Duodenal mucosa (tissue), 2 donors: ENCODE results near the gene GRB10.

Experiments used
- H3K27ac ChIP-seq: one replicate; pipeline ENCODE4 v1.7.0; 2013; ENCODE audit warnings: low read depth, low read length
- H3K27me3 ChIP-seq, 2 donors: one replicate each; pipeline ENCODE4 v1.7.0; 2013; ENCODE audit warnings: low read length in 2 of 2, control low read depth in 1 of 2; ENCODE audit not compliant: insufficient read depth in 2 of 2, control insufficient read depth in 1 of 2
- H3K36me3 ChIP-seq, 2 donors: one replicate each; pipeline ENCODE4 v1.7.0; 2013; ENCODE audit warnings: low read length in 2 of 2, control low read depth in 1 of 2; ENCODE audit not compliant: insufficient read depth in 2 of 2, control insufficient read depth in 1 of 2
- H3K4me1 ChIP-seq, 2 donors: one replicate each; pipeline ENCODE4 v1.7.0; 2013; ENCODE audit warnings: low read length in 2 of 2, control low read depth in 1 of 2; ENCODE audit not compliant: insufficient read depth in 2 of 2, control insufficient read depth in 1 of 2
- H3K4me3 ChIP-seq, 2 donors: one replicate each; pipeline ENCODE4 v1.7.0; 2013; ENCODE audit warnings: low read length in 2 of 2, low read depth in 1 of 2
- H3K9ac ChIP-seq, 2 donors: one replicate each; pipeline ENCODE4 v1.7.0; 2013; ENCODE audit warnings: low read length in 2 of 2, low read depth in 1 of 2
- H3K9me3 ChIP-seq, 2 donors: one replicate each; pipeline ENCODE4 v1.7.0; 2013; ENCODE audit warnings: low read length in 2 of 2, control low read depth in 1 of 2; ENCODE audit not compliant: control insufficient read depth in 1 of 2

GRB10 gene

GRCh38 chr7:50565977-50566376 is 216.7 kb downstream of the GRB10 start:
- H3K27me3 ChIP-seq = no peaks in the 10 kb centered on the region
- no peak overlapping the region for H3K27ac ChIP-seq
- peaks cover 20 to 37% of the 10 kb centered on the region in 2 donors for H3K4me1 ChIP-seq
- peak overlapping the region; percentile 82 to 93 for H3K4me3 ChIP-seq
- no peaks in the 10 kb centered on the region for H3K36me3 ChIP-seq
- peak overlapping the region in 1 of 2 donors; percentile 39 for H3K9ac ChIP-seq
- no peaks in the 10 kb centered on the region for H3K9me3 ChIP-seq

DNA sequence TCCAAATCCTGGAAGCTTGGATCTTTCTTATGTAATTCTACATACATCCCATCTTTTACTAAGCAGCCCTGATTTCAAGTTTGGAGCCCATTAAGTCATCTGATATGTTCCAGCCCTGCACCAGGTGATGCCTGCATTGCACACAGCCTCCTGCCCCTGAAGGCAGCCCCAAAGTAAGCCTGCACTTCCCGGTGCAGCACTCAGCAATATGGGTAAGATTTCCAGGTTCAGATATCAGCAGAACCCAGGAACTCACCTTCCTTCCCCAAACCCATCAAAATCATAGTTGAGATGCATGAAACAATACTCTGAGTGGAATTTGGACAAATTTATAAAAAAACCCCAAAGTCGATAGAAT is 217.2 kb downstream of the GRB10 start:
- H3K9ac ChIP-seq = peak overlapping the region in 1 of 2 donors; percentile 39
- no peaks in the 10 kb centered on the region for H3K36me3 ChIP-seq
- H3K27ac ChIP-seq = no peak overlapping the region
- peaks cover 21 to 42% of the 10 kb centered on the region in 2 donors for H3K4me1 ChIP-seq
- no peaks in the 10 kb centered on the region for H3K27me3 ChIP-seq
- peak overlapping the region; percentile 82 to 93 for H3K4me3 ChIP-seq
- H3K9me3 ChIP-seq = no peaks in the 10 kb centered on the region

GRCh38 chr7:50564640-50565558 is 217.8 kb downstream of the GRB10 start, which contains the start of gene DDC:
DDC (minus strand) TSS chr7:50565405; CDS start chr7:50544085, 21,320 bp downstream.
- Histone ChIP-seq H3K27me3 (no peaks in the 10 kb centered on the region), H3K4me3 (peak within 1 kb of the TSS; percentile 82 to 93), H3K27ac (no peak within 1 kb of the TSS), H3K9me3 (no peaks in the 10 kb centered on the region), H3K36me3 (no peaks in the 10 kb centered on the region), H3K4me1 (peaks cover 21 to 47% of the 10 kb centered on the region in 2 donors), H3K9ac (peak within 1 kb of the TSS; percentile 48 to 70)

DNA sequence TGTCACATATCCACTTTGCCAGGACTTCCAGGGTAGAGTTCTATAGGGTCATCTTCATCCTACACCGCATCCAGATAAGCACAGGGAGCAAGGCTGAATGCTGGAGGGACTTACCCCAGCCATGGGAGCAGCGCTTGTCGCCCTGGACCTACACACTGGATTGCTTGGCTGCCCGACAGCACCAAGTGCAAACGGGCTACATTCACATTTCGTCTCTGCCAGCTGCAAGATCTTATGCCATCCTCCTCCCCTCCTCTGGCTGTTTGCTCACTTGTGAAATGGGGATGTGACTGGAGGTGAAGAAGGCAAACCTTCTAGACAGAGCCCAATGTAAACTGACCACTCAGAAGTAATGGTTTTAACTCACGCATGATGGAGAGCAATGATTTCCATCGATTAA is 218.5 kb downstream of the GRB10 start:
- Histone ChIP-seq H3K27me3 (no peaks in the 10 kb centered on the region), H3K36me3 (no peaks in the 10 kb centered on the region), H3K4me1 (peaks cover 22 to 54% of the 10 kb centered on the region in 2 donors), H3K27ac (no peak overlapping the region), H3K9ac (peak overlapping the region; percentile 48 to 70), H3K4me3 (peak overlapping the region; percentile 82 to 93), H3K9me3 (no peaks in the 10 kb centered on the region)

DNA sequence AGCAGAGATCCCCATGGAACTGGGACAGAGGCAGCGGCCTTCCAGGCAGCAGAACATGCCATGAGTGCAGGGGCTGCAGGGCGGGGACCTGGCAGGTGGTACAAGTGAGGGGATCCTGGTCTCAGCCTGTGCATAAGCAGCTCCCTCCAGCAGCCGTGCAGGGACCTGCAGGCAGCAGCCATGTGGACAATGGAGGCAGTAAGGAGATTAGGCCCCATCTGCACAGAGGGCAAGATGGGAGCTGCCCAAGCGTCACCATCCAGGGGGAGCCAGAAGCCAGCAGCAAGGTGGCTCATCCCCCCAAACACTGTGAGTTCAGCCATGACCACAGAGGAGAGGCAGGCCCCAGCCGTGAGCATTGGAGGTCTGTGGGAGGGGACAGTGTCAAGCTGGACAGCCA is 220.6 kb downstream of the GRB10 start:
- Histone ChIP-seq H3K27ac (no peak overlapping the region), H3K9me3 (no peaks in the 10 kb centered on the region), H3K9ac (no peak overlapping the region), H3K4me1 (peaks cover 42 to 72% of the 10 kb centered on the region in 2 donors), H3K4me3 (peak overlapping the region; percentile 30 to 52), H3K27me3 (no peaks in the 10 kb centered on the region), H3K36me3 (no peaks in the 10 kb centered on the region)

DNA sequence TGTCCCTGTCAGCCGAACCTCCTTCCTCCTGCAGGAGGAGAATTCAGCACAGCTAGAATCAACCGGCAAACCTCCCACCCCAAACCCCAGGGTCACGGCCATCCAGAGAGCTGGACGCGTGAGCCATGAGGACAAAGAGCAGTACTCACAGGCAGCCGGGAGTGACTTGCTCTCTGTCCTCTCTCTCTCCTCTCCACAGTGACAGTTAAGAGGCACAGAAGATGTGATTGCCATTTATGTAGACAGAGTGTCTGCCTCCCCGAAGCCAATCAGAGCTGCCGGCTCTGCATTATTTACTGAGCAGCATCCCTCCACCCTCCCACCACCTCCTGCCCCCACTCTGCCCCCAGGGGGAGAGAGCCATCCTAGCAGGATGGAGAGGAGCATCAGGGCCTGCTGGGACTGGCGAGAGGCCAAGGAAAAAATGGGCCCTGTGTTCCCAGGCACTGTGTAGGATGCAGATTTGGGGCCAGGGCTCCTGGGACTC is 221.8 kb downstream of the GRB10 start:
- H3K27ac ChIP-seq = no peak overlapping the region

DNA sequence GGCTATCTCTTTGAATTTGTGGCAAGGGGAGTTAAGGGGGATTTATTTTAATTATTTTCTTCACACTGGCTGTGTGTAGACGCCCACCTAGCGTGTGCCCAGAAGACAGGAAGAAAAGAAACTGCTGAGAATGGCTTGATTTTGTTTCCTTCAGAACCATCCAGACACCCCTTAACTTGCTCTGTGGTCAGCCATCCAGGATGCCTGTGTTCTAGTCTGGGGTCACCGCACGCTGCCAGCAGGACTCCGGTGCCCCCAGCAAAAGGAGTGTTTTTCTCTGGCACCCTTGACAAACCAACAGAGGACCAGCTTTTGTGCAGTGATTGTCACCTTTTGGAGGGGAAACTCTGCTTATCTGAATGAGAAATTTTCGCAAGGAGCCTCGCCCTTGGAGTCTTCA is 222.8 kb downstream of the GRB10 start:
- H3K27ac ChIP-seq = no peak overlapping the region
- no peak overlapping the region for H3K4me3 ChIP-seq
- H3K27me3 ChIP-seq = no peaks in the 10 kb centered on the region
- H3K9ac ChIP-seq = no peak overlapping the region
- H3K4me1 ChIP-seq = peaks cover 53 to 79% of the 10 kb centered on the region in 2 donors
- H3K9me3 ChIP-seq = no peaks in the 10 kb centered on the region
- H3K36me3 ChIP-seq = no peaks in the 10 kb centered on the region

More for the DNA sequence above, 221.8 kb downstream of the GRB10 start:
- peaks cover 47 to 75% of the 10 kb centered on the region in 2 donors for H3K4me1 ChIP-seq
- no peaks in the 10 kb centered on the region for H3K9me3 ChIP-seq
- peak overlapping the region in 1 of 2 donors; percentile 36 for H3K4me3 ChIP-seq
- H3K27me3 ChIP-seq = no peaks in the 10 kb centered on the region
- H3K9ac ChIP-seq = peak overlapping the region in 1 of 2 donors; percentile 25
- no peaks in the 10 kb centered on the region for H3K36me3 ChIP-seq

DNA sequence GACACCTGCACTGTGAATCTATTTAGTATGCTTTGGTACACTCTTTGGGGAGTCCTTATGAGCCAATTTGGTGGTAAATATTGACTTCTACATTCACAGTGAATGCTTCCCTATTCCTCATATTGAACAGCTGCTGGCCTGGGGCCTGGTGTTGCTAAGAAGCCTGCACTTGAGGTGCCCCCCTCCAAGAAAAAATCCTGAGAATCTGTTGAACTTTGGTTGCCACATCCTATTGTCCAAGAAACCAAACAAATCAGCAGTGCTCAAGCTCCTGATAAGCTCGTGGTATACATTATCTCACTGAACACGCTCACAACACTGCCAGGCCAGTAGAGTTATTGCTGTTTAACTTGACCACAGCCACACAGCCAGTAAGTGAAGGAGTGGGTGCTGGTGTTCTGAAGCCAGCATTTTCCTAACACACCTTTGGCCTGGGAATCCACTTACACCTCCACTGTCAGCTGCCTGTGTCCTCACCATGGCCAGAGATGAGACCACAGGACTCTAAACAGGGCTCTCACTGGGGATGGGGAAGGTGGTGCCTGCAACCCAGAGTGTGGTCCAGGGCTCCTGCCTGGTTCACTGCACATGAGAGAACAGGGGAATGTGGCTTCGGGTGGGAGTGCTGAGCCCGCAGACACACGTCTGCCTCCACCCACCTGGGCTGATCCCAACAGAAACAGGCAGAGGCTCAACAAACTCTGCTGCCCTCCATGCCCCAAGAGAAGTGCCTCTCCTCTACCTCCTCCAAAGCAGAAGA is 224.2 kb downstream of the GRB10 start:
- H3K9ac ChIP-seq = no peak overlapping the region
- no peaks in the 10 kb centered on the region for H3K9me3 ChIP-seq
- no peaks in the 10 kb centered on the region for H3K36me3 ChIP-seq
- peaks cover 59 to 85% of the 10 kb centered on the region in 2 donors for H3K4me1 ChIP-seq
- H3K27ac ChIP-seq = no peak overlapping the region
- H3K27me3 ChIP-seq = no peaks in the 10 kb centered on the region
- H3K4me3 ChIP-seq = no peak overlapping the region

- Histone ChIP-seq H3K4me3 (peak overlapping the region in 1 of 2 donors; percentile 52), H3K4me1 (peaks cover 55 to 73% of the 10 kb centered on the region in 2 donors), H3K27me3 (no peaks in the 10 kb centered on the region), H3K27ac (no peak overlapping the region), H3K9me3 (no peaks in the 10 kb centered on the region), H3K9ac (no peak overlapping the region), H3K36me3 (no peaks in the 10 kb centered on the region)
These were observed 225.6 kb downstream of the GRB10 start for GRCh38 chr7:50557099-50557498.
